ENCODE measurements around the gene PLXNA4. TPM values are rescaled to one million over a fixed set of nuclear protein-coding genes. Genes with fewer than 3 reads are reported as not detected.

PLXNA4 gene
- total and polyA plus RNA-seq, 2 experiments from 2014 or later: 1.9 to 4.8 TPM

- H3K4me3 ChIP-seq: no peak overlapping the region
- H3K36me3 ChIP-seq (replicated peaks; ENCODE audit: insufficient read depth, low read depth): no peaks in the 10 kb centered on the region
- H2AFZ ChIP-seq: no peak overlapping the region
- no peak for TF ChIP-seq CTCF (IDR thresholded peaks at IDR 0.05; ENCODE audit: poor library complexity)
- TF ChIP-seq EZH2 (IDR thresholded peaks at IDR 0.05; ENCODE audit: borderline replicate concordance): no peak
- no peak for TF ChIP-seq EZH2phosphoT487 (IDR thresholded peaks at IDR 0.05; ENCODE audit: low read depth, severe bottlenecking, unreplicated experiment)
- H3K9me2 ChIP-seq (replicated peaks; ENCODE audit: insufficient read depth): no peaks in the 10 kb centered on the region
- no peaks in the 10 kb centered on the region for H3K27me3 ChIP-seq
- no peaks in the 10 kb centered on the region for H3K79me2 ChIP-seq
- peaks cover 11% of the 10 kb centered on the region for H3K4me1 ChIP-seq (ENCODE audit: insufficient read depth)
- no peak overlapping the region for H3K4me2 ChIP-seq
- no peak for DNase-seq (ENCODE audit: low spot score)
- no peaks in the 10 kb centered on the region for H3K9me3 ChIP-seq (ENCODE audit: low read depth)
- H3K27ac ChIP-seq: no peak overlapping the region
- WGBS (ENCODE audit: low lambda C conversion rate, missing lambda C conversion rate): 88% methylated on average over 2 of the region's 2 CpGs
- no peaks in the 10 kb centered on the region for H4K20me1 ChIP-seq (ENCODE audit: insufficient read depth, poor library complexity, severe bottlenecking)
Measured at GRCh38 chr7:132424277-132424676, 152.0 kb downstream of the PLXNA4 start.

DNA sequence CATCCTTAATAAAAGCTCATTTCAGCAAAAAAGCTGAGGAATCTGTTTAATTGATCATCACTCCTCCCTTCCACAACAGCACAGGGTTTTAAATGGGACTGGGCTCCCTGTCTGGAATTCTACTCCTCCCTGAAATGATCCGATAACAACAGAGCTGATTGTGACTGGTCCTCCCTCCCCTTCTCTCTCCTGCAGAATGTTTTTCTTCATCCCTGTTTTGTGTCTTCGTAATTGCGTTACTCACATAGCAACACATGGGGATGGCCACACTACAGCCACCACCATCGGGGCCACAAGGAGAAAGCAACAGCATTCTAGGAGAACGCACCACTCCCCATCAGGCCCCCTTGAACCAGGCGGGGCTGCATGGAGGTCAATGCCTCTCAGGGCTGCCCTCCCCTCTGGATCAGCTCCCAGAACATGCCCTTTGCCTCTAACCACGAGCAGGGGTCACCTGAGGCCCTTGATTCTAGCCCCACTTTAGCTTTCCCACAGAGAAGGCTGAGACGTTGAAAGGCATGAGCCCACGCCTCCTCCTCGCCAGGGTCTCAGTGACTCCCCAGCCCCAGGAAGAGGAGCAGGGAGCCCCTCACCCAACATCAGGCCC lies 152.6 kb downstream of the PLXNA4 start:
- DNase-seq (ENCODE audit: low spot score): no peak

DNA sequence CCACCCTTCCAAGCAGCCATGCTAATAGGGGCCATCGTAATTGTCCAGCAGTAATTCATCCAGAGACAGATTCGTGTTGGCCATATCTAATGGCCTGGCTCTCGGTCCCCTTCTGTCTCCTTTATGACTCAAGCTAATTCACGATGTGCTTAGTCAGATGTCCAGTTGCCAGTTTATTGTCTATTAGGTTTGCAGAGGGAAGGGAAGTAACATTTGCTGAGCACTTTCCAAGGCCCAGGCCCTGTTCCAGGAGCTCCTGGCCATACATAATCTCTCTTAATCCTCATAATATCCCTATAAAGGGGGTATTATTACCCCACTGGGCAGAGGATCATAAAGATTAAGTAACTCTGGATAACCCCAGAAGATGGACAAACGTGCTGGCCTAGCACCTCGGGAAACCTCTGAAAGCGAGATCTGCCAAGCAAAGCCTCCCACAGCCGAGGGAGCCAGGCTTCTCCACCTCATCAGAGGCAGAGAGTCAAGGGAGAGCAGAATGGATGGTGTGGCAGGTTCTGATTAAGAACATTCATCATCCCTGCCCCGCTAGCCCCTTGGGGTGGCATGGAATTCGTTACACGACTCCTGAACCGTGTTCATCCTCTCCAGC lies 153.7 kb downstream of the PLXNA4 start:
- Histone ChIP-seq H3K4me3 (no peak overlapping the region), H3K9me3 (ENCODE audit: low read depth) (no peaks in the 10 kb centered on the region), H3K4me2 (no peak overlapping the region), H3K9me2 (replicated peaks; ENCODE audit: insufficient read depth) (no peaks in the 10 kb centered on the region), H2AFZ (no peak overlapping the region), H4K20me1 (ENCODE audit: insufficient read depth, poor library complexity, severe bottlenecking) (no peaks in the 10 kb centered on the region), H3K79me2 (no peaks in the 10 kb centered on the region), H3K36me3 (replicated peaks; ENCODE audit: insufficient read depth, low read depth) (no peaks in the 10 kb centered on the region), H3K4me1 (ENCODE audit: insufficient read depth) (peaks cover 15% of the 10 kb centered on the region), H3K27me3 (no peaks in the 10 kb centered on the region), H3K27ac (peak overlapping the region; percentile 30)
- TF ChIP-seq EZH2 (IDR thresholded peaks at IDR 0.05; ENCODE audit: borderline replicate concordance) (no peak), EZH2phosphoT487 (IDR thresholded peaks at IDR 0.05; ENCODE audit: low read depth, severe bottlenecking, unreplicated experiment) (no peak), CTCF (IDR thresholded peaks at IDR 0.05; ENCODE audit: poor library complexity) (no peak)
- DNase-seq (ENCODE audit: low spot score): peak; percentile 16
- WGBS (ENCODE audit: low lambda C conversion rate, missing lambda C conversion rate): 56% methylated on average over 12 of the region's 12 CpGs

More for the DNA sequence above, 152.6 kb downstream of the PLXNA4 start:
- 88% methylated on average over 10 of the region's 10 CpGs for WGBS (ENCODE audit: low lambda C conversion rate, missing lambda C conversion rate)
- Histone ChIP-seq H3K9me3 (ENCODE audit: low read depth) (no peaks in the 10 kb centered on the region), H2AFZ (no peak overlapping the region), H3K4me1 (ENCODE audit: insufficient read depth) (peaks cover 11% of the 10 kb centered on the region), H4K20me1 (ENCODE audit: insufficient read depth, poor library complexity, severe bottlenecking) (no peaks in the 10 kb centered on the region), H3K9me2 (replicated peaks; ENCODE audit: insufficient read depth) (no peaks in the 10 kb centered on the region), H3K4me3 (no peak overlapping the region), H3K4me2 (no peak overlapping the region), H3K27me3 (no peaks in the 10 kb centered on the region), H3K79me2 (no peaks in the 10 kb centered on the region), H3K36me3 (replicated peaks; ENCODE audit: insufficient read depth, low read depth) (no peaks in the 10 kb centered on the region), H3K27ac (no peak overlapping the region)
- TF ChIP-seq EZH2 (IDR thresholded peaks at IDR 0.05; ENCODE audit: borderline replicate concordance): no peak
- TF ChIP-seq CTCF (IDR thresholded peaks at IDR 0.05; ENCODE audit: poor library complexity): no peak
- TF ChIP-seq EZH2phosphoT487 (IDR thresholded peaks at IDR 0.05; ENCODE audit: low read depth, severe bottlenecking, unreplicated experiment): no peak

Data from hepatocyte (in vitro differentiated cells).